Measurements from ENCODE around the gene HDAC3. TPM values are rescaled to one million over a fixed set of nuclear protein-coding genes. Genes with fewer than 3 reads are reported as not detected.

Gene HDAC3
- total RNA-seq, 2 experiments from 2014 or later, result 94.8 to 98.3 TPM

- DNase-seq, result peak; percentile 99
- Mint-ChIP-seq H3K9me3 (no peaks in the 10 kb centered on the region), H3K36me3 (ENCODE audit: low read depth) (peaks cover 55% of the 10 kb centered on the region), H3K4me1 (ENCODE audit: low read depth) (peaks cover 55% of the 10 kb centered on the region), H3K27ac (peak within 1 kb of the TSS; percentile 96), H3K27me3 (no peaks in the 10 kb centered on the region), H3K4me3 (peak within 1 kb of the TSS; percentile 99)
- TF ChIP-seq CTCF (IDR thresholded peaks at IDR 0.05), result peak; percentile 92
- ChIA-PET CTCF (interaction anchor here (0.6 to 13.6 kb wide), 21 partner anchors 8 to 351 kb away, joined by 3 to 297 read pairs (median 6); partner anchors contain the start of genes FCHSD1, HDAC3, RELL2 and RNF14), POLR2A (interaction anchor here (0.6 to 4.1 kb wide), 22 partner anchors 8 to 126 kb away, joined by 3 to 37 read pairs (median 4); partner anchors contain the start of genes HDAC3 and RELL2)
- intact Hi-C loops (cut with micrococcal nuclease), result loop anchor here (1.0 to 2.0 kb wide), 2 partner anchors 14 to 27 kb away; no protein-coding TSS in a partner anchor
- peak; percentile 90 for ATAC-seq
Measured at GRCh38 chr5:141618804-141619554, 17.7 kb downstream of the HDAC3 start, which contains the start of gene DIAPH1. Gene DIAPH1 (minus strand): TSS chr5:141619000. CDS start chr5:141618914, 86 bp downstream.

- peak; percentile 68 for DNase-seq
- ATAC-seq, result peak; percentile 42
- Mint-ChIP-seq H3K4me3 (peak overlapping the region; percentile 99), H3K27me3 (no peaks in the 10 kb centered on the region), H3K4me1 (ENCODE audit: low read depth) (peaks cover 54% of the 10 kb centered on the region), H3K9me3 (no peaks in the 10 kb centered on the region), H3K36me3 (ENCODE audit: low read depth) (peaks cover 51% of the 10 kb centered on the region), H3K27ac (peak overlapping the region; percentile 96)
- ChIA-PET CTCF (interaction anchor here (0.8 to 13.6 kb wide), 21 partner anchors 13 to 351 kb away, joined by 3 to 297 read pairs (median 9); partner anchors contain the start of genes FCHSD1, HDAC3, RELL2 and RNF14), POLR2A (interaction anchor here (0.6 to 4.1 kb wide), 17 partner anchors 9 to 127 kb away, joined by 3 to 37 read pairs (median 5); partner anchors contain the start of genes HDAC3 and RELL2)
- intact Hi-C loops (cut with micrococcal nuclease), result loop anchor here (2.0 kb wide), 1 partner anchor 13 kb away; no protein-coding TSS in a partner anchor
- no peak for TF ChIP-seq CTCF (IDR thresholded peaks at IDR 0.05)
Measured at GRCh38 chr5:141618030-141618803, 18.4 kb downstream of the HDAC3 start.

GRCh38 chr5:141617682-141618029 is 19.0 kb downstream of the HDAC3 start:
- TF ChIP-seq CTCF (IDR thresholded peaks at IDR 0.05), result no peak
- Mint-ChIP-seq H3K4me1 (ENCODE audit: low read depth) (peaks cover 56% of the 10 kb centered on the region), H3K9me3 (no peaks in the 10 kb centered on the region), H3K27me3 (no peaks in the 10 kb centered on the region), H3K36me3 (ENCODE audit: low read depth) (peaks cover 51% of the 10 kb centered on the region), H3K27ac (peak overlapping the region; percentile 96), H3K4me3 (peak overlapping the region; percentile 99)
- intact Hi-C loops (cut with micrococcal nuclease), result loop anchor here (2.0 kb wide), 1 partner anchor 13 kb away; no protein-coding TSS in a partner anchor
- ChIA-PET CTCF (interaction anchor here (1.3 to 13.6 kb wide), 9 partner anchors 12 to 60 kb away, joined by 3 to 297 read pairs (median 14); partner anchors contain the start of genes HDAC3 and RELL2), POLR2A (interaction anchor here (0.8 to 4.1 kb wide), 7 partner anchors 9 to 25 kb away, joined by 3 to 37 read pairs (median 6); partner anchors contain the start of genes HDAC3 and RELL2)
- no peak for DNase-seq
- ATAC-seq, result no peak

GRCh38 chr5:141617128-141617527 is 19.5 kb downstream of the HDAC3 start:
- ChIA-PET CTCF (interaction anchor here (1.2 to 13.6 kb wide), 11 partner anchors 12 to 396 kb away, joined by 3 to 297 read pairs (median 7); partner anchors contain the start of genes GNPDA1, HDAC3 and RELL2), POLR2A (interaction anchor here (0.7 to 4.1 kb wide), 10 partner anchors 9 to 101 kb away, joined by 3 to 37 read pairs (median 5); partner anchors contain the start of genes HDAC3 and RELL2)
- peaks cover 49% of the 10 kb centered on the region for H3K36me3 Mint-ChIP-seq (ENCODE audit: low read depth)
- H3K27ac Mint-ChIP-seq, result peak overlapping the region; percentile 96
- DNase-seq, result no peak
- no peak for TF ChIP-seq CTCF (IDR thresholded peaks at IDR 0.05)
- peak overlapping the region; percentile 99 for H3K4me3 Mint-ChIP-seq
- no peak for ATAC-seq
- intact Hi-C loops (cut with micrococcal nuclease), result no loop called here
- H3K27me3 Mint-ChIP-seq, result no peaks in the 10 kb centered on the region
- H3K4me1 Mint-ChIP-seq (ENCODE audit: low read depth), result peaks cover 61% of the 10 kb centered on the region
- no peaks in the 10 kb centered on the region for H3K9me3 Mint-ChIP-seq

All from activated CD8-positive, alpha-beta T cell treated with anti-CD3 and anti-CD28 coated beads for 36 hours (primary cell).